IMR-90 (cell line): Measurements from ENCODE around the gene FBXW10B.
"Not testable (repeated sequence)": the region's sequence is repeated elsewhere in the genome, so short reads cannot be mapped to it uniquely, and the experiment has no call there.

Experiments used
- CTCF ChIP-seq: conservative IDR thresholded peaks from 2 replicates; pipeline ENCODE4 v1.5.1; 2012; ENCODE audit warnings: mild to moderate bottlenecking, low read depth, low read length, improper control_type of control experiment
- ELK1 ChIP-seq: fragments of 150-350 bp; IDR thresholded peaks from 2 replicates; pipeline ENCODE4 v1.6.1; 2016; ENCODE audit warnings: low read depth, mild to moderate bottlenecking, low read length, moderate library complexity, borderline replicate concordance
- MAZ ChIP-seq: IDR thresholded peaks from 2 replicates; pipeline ENCODE4 v1.6.1; 2012; ENCODE audit warnings: low read depth, mild to moderate bottlenecking, low read length, improper control_type of control experiment, moderate library complexity, borderline replicate concordance
- POLR2A ChIP-seq: IDR thresholded peaks from 2 replicates; pipeline ENCODE4 v1.6.1; 2012; ENCODE audit warnings: mild to moderate bottlenecking, low read depth, low read length
- RAD21 ChIP-seq: IDR thresholded peaks from 2 replicates; pipeline ENCODE4 v1.6.1; 2012; ENCODE audit warnings: low read length, improper control_type of control experiment
- TF ChIP-seq, protein P1 (sequence below): fragments of 150-350 bp; IDR thresholded peaks from 2 replicates; pipeline ENCODE4 v1.6.1; 2017; ENCODE audit warnings: mild to moderate bottlenecking, antibody characterized with exemption, low read length, low read depth

DNA sequence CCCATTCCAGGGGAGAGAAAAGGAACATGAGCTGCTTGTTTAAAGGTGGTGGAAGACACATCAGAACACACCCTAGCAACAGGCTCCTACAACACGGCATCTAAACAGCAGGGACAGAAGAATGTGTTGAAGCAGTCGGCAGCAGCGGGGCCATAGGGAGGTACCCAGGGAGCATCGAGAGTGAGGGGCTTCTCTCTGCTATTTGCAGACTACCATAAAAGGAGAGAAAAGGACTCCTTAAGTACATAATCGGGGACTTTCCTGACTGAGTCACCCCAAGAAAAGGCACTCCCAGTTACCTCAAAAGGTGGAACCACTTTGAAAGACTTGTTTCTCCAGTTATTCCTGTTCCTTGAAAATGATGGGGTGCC, 26.4 kb upstream of the FBXW10B start:
- not testable (repeated sequence) for TF ChIP-seq POLR2A, CTCF, ELK1, MAZ, RAD21
- TF ChIP-seq, protein P1, sequence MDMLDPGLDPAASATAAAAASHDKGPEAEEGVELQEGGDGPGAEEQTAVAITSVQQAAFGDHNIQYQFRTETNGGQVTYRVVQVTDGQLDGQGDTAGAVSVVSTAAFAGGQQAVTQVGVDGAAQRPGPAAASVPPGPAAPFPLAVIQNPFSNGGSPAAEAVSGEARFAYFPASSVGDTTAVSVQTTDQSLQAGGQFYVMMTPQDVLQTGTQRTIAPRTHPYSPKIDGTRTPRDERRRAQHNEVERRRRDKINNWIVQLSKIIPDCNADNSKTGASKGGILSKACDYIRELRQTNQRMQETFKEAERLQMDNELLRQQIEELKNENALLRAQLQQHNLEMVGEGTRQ, result not testable (repeated sequence)
